ENCODE measurements around the gene RPP40. TPM values are rescaled to one million over a fixed set of nuclear protein-coding genes. Genes with fewer than 3 reads are reported as not detected.

Gene RPP40
- total RNA-seq, 1 experiment from 2014 or later: 11.6 TPM

DNA sequence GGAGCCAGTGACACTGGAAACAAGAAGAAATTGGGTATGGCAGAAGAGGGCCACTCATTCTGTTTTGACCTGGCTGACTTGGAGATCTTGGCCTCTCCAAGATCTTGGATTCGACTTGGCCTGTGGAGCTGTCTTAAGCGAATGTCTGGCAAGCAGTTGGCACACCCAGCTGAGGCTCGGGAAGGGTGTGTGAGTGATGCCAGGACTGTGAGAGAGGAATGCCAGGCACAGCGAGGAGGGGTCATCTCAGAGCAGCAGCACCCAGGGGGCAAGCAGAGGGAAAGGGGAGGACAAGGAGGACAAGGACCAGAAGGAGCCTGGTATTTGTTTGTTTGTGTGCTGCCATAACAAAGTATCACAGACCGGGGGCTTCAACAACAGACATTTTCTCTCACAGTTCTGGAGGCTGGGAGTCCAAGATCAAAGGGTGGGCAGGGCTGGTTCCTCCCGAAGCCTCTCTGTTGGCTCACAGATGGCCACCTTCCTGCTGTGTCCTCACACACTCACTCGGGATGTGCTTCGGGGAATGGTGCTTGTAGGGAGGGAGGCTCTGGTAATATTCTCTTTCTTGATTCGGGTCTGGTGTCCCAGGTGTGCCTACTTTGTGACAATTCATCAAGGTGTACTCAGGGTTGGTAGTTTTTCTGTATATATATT, 33.0 kb downstream of the RPP40 start:
- H3K4me1 ChIP-seq: no peaks in the 10 kb centered on the region
- intact Hi-C loops (cut with micrococcal nuclease; ENCODE audit: unreplicated experiment): no loop called here
- Mint-ChIP-seq H3K4me1 (ENCODE audit: low read depth, unreplicated experiment) (no peaks in the 10 kb centered on the region), H3K9me3 (ENCODE audit: unreplicated experiment) (no peaks in the 10 kb centered on the region), H3K27ac (ENCODE audit: unreplicated experiment) (no peak overlapping the region), H3K27me3 (ENCODE audit: insufficient read depth, unreplicated experiment) (peaks cover 4% of the 10 kb centered on the region), H3K36me3 (ENCODE audit: insufficient read depth, unreplicated experiment) (no peaks in the 10 kb centered on the region), H3K4me3 (ENCODE audit: unreplicated experiment) (no peak overlapping the region)
- TF ChIP-seq, protein P1, sequence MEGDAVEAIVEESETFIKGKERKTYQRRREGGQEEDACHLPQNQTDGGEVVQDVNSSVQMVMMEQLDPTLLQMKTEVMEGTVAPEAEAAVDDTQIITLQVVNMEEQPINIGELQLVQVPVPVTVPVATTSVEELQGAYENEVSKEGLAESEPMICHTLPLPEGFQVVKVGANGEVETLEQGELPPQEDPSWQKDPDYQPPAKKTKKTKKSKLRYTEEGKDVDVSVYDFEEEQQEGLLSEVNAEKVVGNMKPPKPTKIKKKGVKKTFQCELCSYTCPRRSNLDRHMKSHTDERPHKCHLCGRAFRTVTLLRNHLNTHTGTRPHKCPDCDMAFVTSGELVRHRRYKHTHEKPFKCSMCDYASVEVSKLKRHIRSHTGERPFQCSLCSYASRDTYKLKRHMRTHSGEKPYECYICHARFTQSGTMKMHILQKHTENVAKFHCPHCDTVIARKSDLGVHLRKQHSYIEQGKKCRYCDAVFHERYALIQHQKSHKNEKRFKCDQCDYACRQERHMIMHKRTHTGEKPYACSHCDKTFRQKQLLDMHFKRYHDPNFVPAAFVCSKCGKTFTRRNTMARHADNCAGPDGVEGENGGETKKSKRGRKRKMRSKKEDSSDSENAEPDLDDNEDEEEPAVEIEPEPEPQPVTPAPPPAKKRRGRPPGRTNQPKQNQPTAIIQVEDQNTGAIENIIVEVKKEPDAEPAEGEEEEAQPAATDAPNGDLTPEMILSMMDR (IDR thresholded peaks at IDR 0.05; ENCODE audit: insufficient read depth in 1 of 2, low read depth in 1 of 2, low read length in 1 of 2, severe bottlenecking in 1 of 2, unreplicated experiment in 1 of 2): no peak
- no peaks in the 10 kb centered on the region for H3K27me3 ChIP-seq (replicated peaks; ENCODE audit: control insufficient read depth, insufficient read depth, low read length)
- no peaks in the 10 kb centered on the region for H3K36me3 ChIP-seq (ENCODE audit: control insufficient read depth, insufficient read depth, low read length)
- no TSS peak for BruUV-seq (replicated peaks)
- CTCF ChIA-PET: no interaction called here
- H3K9me3 ChIP-seq: no peaks in the 10 kb centered on the region
- POLR2A ChIA-PET: no interaction called here
- H3K4me3 ChIP-seq (ENCODE audit: low read depth, low read length): no peak overlapping the region
- no peak for DNase-seq

DNA sequence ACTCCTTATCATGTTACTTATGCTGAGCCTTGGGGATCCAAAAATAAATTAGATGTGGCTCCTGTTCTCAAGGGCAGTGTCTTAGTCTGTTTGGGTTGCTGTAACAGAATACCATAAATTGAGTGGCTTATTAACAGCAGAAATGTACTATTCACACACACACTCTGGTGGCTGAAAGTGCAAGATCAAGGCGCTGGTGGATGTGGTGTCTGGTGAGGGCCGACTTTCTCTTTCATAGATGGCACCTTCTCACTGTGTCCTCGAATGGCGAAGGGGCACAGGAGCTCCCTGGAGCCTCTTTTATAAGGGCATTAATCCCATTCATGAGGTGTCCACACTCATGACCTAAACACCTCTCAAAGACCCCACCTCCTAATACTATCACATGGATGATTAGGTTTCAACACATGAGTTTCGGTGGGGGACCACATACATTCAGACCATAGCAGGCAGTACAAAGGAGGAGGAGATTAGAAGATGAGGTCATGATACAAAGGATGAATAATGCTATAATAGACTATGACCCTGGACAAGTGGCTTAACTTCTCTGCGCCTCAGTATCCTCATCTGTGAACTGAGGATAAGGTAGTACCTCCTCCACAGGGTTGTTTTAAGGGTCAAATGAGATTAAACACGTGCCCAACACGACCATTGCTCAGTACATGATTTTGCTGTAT, 34.1 kb downstream of the RPP40 start:
- no peaks in the 10 kb centered on the region for H3K4me1 Mint-ChIP-seq (ENCODE audit: low read depth, unreplicated experiment)
- H3K27me3 ChIP-seq (replicated peaks; ENCODE audit: control insufficient read depth, insufficient read depth, low read length): no peaks in the 10 kb centered on the region
- H3K4me3 ChIP-seq (ENCODE audit: low read depth, low read length): no peak overlapping the region
- H3K36me3 ChIP-seq (ENCODE audit: control insufficient read depth, insufficient read depth, low read length): no peaks in the 10 kb centered on the region
- peaks cover 4% of the 10 kb centered on the region for H3K27me3 Mint-ChIP-seq (ENCODE audit: insufficient read depth, unreplicated experiment)
- ChIA-PET CTCF (no interaction called here), POLR2A (no interaction called here)
- H3K4me3 Mint-ChIP-seq (ENCODE audit: unreplicated experiment): no peak overlapping the region
- DNase-seq: no peak
- TF ChIP-seq, protein P1 (IDR thresholded peaks at IDR 0.05; ENCODE audit: insufficient read depth in 1 of 2, low read depth in 1 of 2, low read length in 1 of 2, severe bottlenecking in 1 of 2, unreplicated experiment in 1 of 2): no peak
- H3K27ac Mint-ChIP-seq (ENCODE audit: unreplicated experiment): no peak overlapping the region
- H3K9me3 ChIP-seq: no peaks in the 10 kb centered on the region
- BruUV-seq (replicated peaks): no TSS peak
- no peaks in the 10 kb centered on the region for H3K4me1 ChIP-seq
- intact Hi-C loops (cut with micrococcal nuclease; ENCODE audit: unreplicated experiment): no loop called here
- H3K9me3 Mint-ChIP-seq (ENCODE audit: unreplicated experiment): no peaks in the 10 kb centered on the region
- no peaks in the 10 kb centered on the region for H3K36me3 Mint-ChIP-seq (ENCODE audit: insufficient read depth, unreplicated experiment)

DNA sequence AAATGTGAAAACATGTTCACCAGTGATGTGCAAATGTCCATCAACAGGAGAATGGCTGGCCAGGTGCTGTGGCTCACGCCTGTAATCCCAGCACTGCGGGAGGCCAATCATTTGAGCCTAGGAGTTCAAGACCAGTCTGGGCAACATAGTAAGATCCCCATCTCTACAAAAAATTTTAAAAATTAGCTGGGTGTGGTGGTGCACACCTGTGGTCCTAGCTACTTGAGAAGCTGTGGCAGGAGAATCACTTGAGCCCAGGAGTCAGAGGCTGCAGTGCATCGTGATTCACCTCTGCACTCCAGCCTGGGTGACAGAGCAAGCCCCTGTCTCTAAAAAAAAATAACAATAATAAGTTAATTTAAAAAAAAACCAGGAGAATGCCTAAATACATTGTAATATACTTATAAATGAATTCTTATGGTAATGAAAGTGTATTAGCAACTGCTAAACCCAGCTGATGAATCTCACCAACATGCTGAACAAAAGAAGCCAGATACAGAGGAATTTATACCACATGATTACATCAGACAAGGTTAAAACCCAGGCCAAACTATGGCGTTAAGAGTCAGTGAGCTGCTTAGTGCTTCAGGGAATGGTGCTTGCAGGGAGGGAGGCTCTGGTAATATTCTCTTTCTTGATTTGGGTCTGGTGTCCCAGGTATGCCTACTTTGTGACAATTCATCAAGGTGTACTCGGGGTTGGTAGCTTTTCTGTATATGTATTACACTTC, 36.4 kb downstream of the RPP40 start:
- peaks cover 4% of the 10 kb centered on the region for H3K27me3 Mint-ChIP-seq (ENCODE audit: insufficient read depth, unreplicated experiment)
- H3K27ac Mint-ChIP-seq (ENCODE audit: unreplicated experiment): no peak overlapping the region
- no peaks in the 10 kb centered on the region for H3K36me3 Mint-ChIP-seq (ENCODE audit: insufficient read depth, unreplicated experiment)
- no peak overlapping the region for H3K4me3 Mint-ChIP-seq (ENCODE audit: unreplicated experiment)
- Histone ChIP-seq H3K36me3 (ENCODE audit: control insufficient read depth, insufficient read depth, low read length) (no peaks in the 10 kb centered on the region), H3K4me1 (no peaks in the 10 kb centered on the region), H3K27me3 (replicated peaks; ENCODE audit: control insufficient read depth, insufficient read depth, low read length) (no peaks in the 10 kb centered on the region), H3K4me3 (ENCODE audit: low read depth, low read length) (no peak overlapping the region), H3K9me3 (no peaks in the 10 kb centered on the region)
- no TSS peak for BruUV-seq (replicated peaks)
- ChIA-PET POLR2A (no interaction called here), CTCF (no interaction called here)
- TF ChIP-seq, protein P1 (IDR thresholded peaks at IDR 0.05; ENCODE audit: insufficient read depth in 1 of 2, low read depth in 1 of 2, low read length in 1 of 2, severe bottlenecking in 1 of 2, unreplicated experiment in 1 of 2): no peak
- H3K4me1 Mint-ChIP-seq (ENCODE audit: low read depth, unreplicated experiment): no peaks in the 10 kb centered on the region
- DNase-seq: no peak
- H3K9me3 Mint-ChIP-seq (ENCODE audit: unreplicated experiment): no peaks in the 10 kb centered on the region
- intact Hi-C loops (cut with micrococcal nuclease; ENCODE audit: unreplicated experiment): no loop called here
